Bronchial epithelial cell (primary cell): ENCODE data around the gene TTC39A. TPM values are rescaled to one million over a fixed set of nuclear protein-coding genes. Genes with fewer than 3 reads are reported as not detected.

Source experiments
- DNase-seq: peaks from one replicate; pipeline ENCODE4 v3.0.0-alpha.2; 2010; ENCODE audit warnings: low read depth
- FAIRE-seq: peaks from 2 replicates; lab custom pipeline; 2011; peaks lifted over from hg19 to GRCh38; lab: Jason Lieb, UNC
- H3K27me3 ChIP-seq: 2 replicates; pipeline ENCODE4 v1.5.1; 2011; ENCODE audit warnings: low read length; ENCODE audit not compliant: control insufficient read depth, insufficient read depth
- H3K36me3 ChIP-seq: 2 replicates; pipeline ENCODE4 v1.5.1; 2011; ENCODE audit warnings: low read length; ENCODE audit not compliant: control insufficient read depth, insufficient read depth
- H3K4me3 ChIP-seq: 2 replicates; pipeline ENCODE4 v1.5.1; 2011; ENCODE audit warnings: mild to moderate bottlenecking, low read depth, low read length, control low read depth
- CTCF ChIP-seq: IDR thresholded peaks from 2 replicates; pipeline ENCODE4 v1.5.1; 2011; ENCODE audit warnings: mild to moderate bottlenecking, moderate library complexity, low read length, control low read depth, inconsistent platforms; ENCODE audit not compliant: insufficient read depth, severe bottlenecking
- total RNA-seq: library from RNA; depleted of rRNA; stranded (reverse); fragments of >200 nt; gene quantifications from 2 replicates; pipeline ENCODE4 v1.2.1, GENCODE V29; 2014

TTC39A gene
- total RNA-seq, 1 donor from 2014 or later: 6.1 TPM

- Histone ChIP-seq H3K27me3 (no peaks in the 10 kb centered on the region), H3K4me3 (no peak overlapping the region), H3K36me3 (no peaks in the 10 kb centered on the region)
- TF ChIP-seq CTCF: no peak
- DNase-seq (no peak), FAIRE-seq (no peak)
Observed at GRCh38 chr1:51249445-51249844, 80.9 kb downstream of the TTC39A start.

GRCh38 chr1:51247499-51247898, 82.9 kb downstream of the TTC39A start:
- no peak for FAIRE-seq
- Histone ChIP-seq H3K36me3 (no peaks in the 10 kb centered on the region), H3K27me3 (no peaks in the 10 kb centered on the region), H3K4me3 (no peak overlapping the region)
- no peak for TF ChIP-seq CTCF
- DNase-seq: no peak

GRCh38 chr1:51247022-51247421, 83.3 kb downstream of the TTC39A start:
- Histone ChIP-seq H3K27me3 (no peaks in the 10 kb centered on the region), H3K4me3 (no peak overlapping the region), H3K36me3 (no peaks in the 10 kb centered on the region)
- FAIRE-seq (no peak), DNase-seq (no peak)
- TF ChIP-seq CTCF: no peak

GRCh38 chr1:51242546-51242945, 87.8 kb downstream of the TTC39A start:
- Histone ChIP-seq H3K36me3 (no peaks in the 10 kb centered on the region), H3K4me3 (no peak overlapping the region), H3K27me3 (no peaks in the 10 kb centered on the region)
- peak; percentile 32 for DNase-seq
- no peak for TF ChIP-seq CTCF
- no peak for FAIRE-seq

GRCh38 chr1:51241119-51241518, 89.2 kb downstream of the TTC39A start:
- Histone ChIP-seq H3K4me3 (no peak overlapping the region), H3K27me3 (no peaks in the 10 kb centered on the region), H3K36me3 (no peaks in the 10 kb centered on the region)
- FAIRE-seq (no peak), DNase-seq (no peak)
- TF ChIP-seq CTCF: no peak

GRCh38 chr1:51240084-51240483, 90.3 kb downstream of the TTC39A start:
- FAIRE-seq (no peak), DNase-seq (no peak)
- no peaks in the 10 kb centered on the region for H3K27me3 ChIP-seq
- TF ChIP-seq CTCF: no peak
- H3K4me3 ChIP-seq: no peak overlapping the region
- no peaks in the 10 kb centered on the region for H3K36me3 ChIP-seq
